Right atrium auricular region (tissue), 2 donors: ENCODE measurements around the gene ZNF860. TPM values are rescaled to one million over a fixed set of nuclear protein-coding genes. Genes with fewer than 3 reads are reported as not detected.

Source experiments
- DNase-seq: peaks from one replicate; pipeline ENCODE4 v3.0.0-alpha.2; 2019; ENCODE audit warnings: low spot score
- H3K27ac ChIP-seq, 2 donors: fragments of 200-600 bp; sonication (generic); 1 replicate in 1 of 2; 2 replicates in 1 of 2; pipeline ENCODE4 v1.5.1; 2016 to 2019
- H3K27me3 ChIP-seq, 2 donors: fragments of 200-600 bp; sonication (generic); one replicate each; pipeline versions ENCODE4 v1.5.1 to v1.6.0; 2017 to 2019
- H3K36me3 ChIP-seq: fragments of 200-600 bp; sonication (generic); one replicate; pipeline ENCODE4 v1.5.1; 2016
- H3K4me1 ChIP-seq, 2 donors: fragments of 200-600 bp; sonication (generic); one replicate each; pipeline versions ENCODE4 v1.5.1 to v1.6.0; 2017 to 2019
- H3K4me3 ChIP-seq, 2 donors: fragments of 200-600 bp; sonication (generic); 1 replicate in 1 of 2; 2 replicates in 1 of 2; pipeline ENCODE4 v1.5.1; 2017 to 2019; ENCODE audit warnings: mild to moderate bottlenecking in 1 of 2, moderate library complexity in 1 of 2
- H3K9me3 ChIP-seq, 2 donors: fragments of 200-600 bp; sonication (generic); one replicate each; pipeline ENCODE4 v1.5.1; 2019
- CTCF ChIP-seq, 2 donors: fragments of 200-600 bp; sonication (generic); IDR thresholded peaks; one replicate each; pipeline ENCODE4 v1.5.1; 2019; ENCODE audit warnings: antibody characterized with exemption in 2 of 2
- total RNA-seq, 2 donors: library from RNA; depleted of rRNA; stranded (reverse); fragments of >200 nt; gene quantifications; one replicate each; pipeline ENCODE4 v1.1.0, GENCODE V29; 2016

Gene ZNF860
- total RNA-seq, 2 donors from 2014 or later, result 0.28 TPM; not detected in 1

DNA sequence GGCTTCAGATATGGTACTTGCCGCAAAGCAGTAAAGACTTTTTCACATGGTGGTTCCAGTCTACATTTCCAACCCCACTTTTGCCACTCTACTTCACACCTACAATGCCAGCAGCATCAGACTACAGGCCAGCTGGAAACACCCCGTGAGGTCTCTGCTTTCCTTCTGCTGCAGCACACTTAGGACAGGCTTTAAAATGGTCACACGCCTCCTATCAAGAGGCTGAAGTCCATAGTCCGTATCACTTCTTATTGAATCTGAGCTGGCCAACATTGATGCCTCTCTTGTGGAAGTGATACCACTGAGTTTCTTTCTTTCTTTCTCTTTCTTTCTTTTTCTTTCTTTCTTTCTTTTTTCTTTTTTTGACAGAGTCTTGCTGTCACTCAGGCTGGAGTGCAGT lies 59.8 kb downstream of the ZNF860 start:
- Histone ChIP-seq H3K4me3 (no peak overlapping the region), H3K36me3 (no peaks in the 10 kb centered on the region)
- no peak for DNase-seq

More for the DNA sequence above, 59.8 kb downstream of the ZNF860 start:
- Histone ChIP-seq H3K27ac (no peak overlapping the region), H3K4me1 (peaks cover 0 to 34% of the 10 kb centered on the region in 2 donors), H3K9me3 (peaks cover 0 to 14% of the 10 kb centered on the region in 2 donors), H3K27me3 (no peaks in the 10 kb centered on the region)
- TF ChIP-seq CTCF (IDR thresholded peaks at IDR 0.05), result no peak

Other genes with a start within 250 kb of the ZNF860 start
- 1 to 10 TPM; 4.2 to 8.2 TPM for gene OSBPL10, start 488 bp upstream of the ZNF860 start, total RNA-seq
- gene GPD1L, start 124.9 kb downstream of the ZNF860 start, total RNA-seq, result 100 to 1,000 TPM; 194 to 275 TPM